Esophagus squamous epithelium (tissue), 5 donors: ENCODE results near the gene BIRC7. TPM values are rescaled to one million over a fixed set of nuclear protein-coding genes. Genes with fewer than 3 reads are reported as not detected.

Experiments used
- DNase-seq: peaks from one replicate; lab custom pipeline; 2025; lab: John Stamatoyannopoulos, UW
- H3K27ac ChIP-seq, 4 donors: fragments of 200-600 bp; sonication (generic); one replicate each; pipeline ENCODE4 v1.5.1; 2016 to 2019; ENCODE audit warnings: mild to moderate bottlenecking in 1 of 4
- H3K27me3 ChIP-seq, 4 donors: fragments of 200-600 bp; sonication (generic); 1 replicate in 3 of 4; 2 replicates in 1 of 4; pipeline versions ENCODE4 v1.5.1 to v1.6.0; 2017 to 2021; ENCODE audit warnings: antibody characterized with exemption in 1 of 4
- H3K36me3 ChIP-seq, 3 donors: fragments of 200-600 bp; sonication (generic); one replicate each; pipeline ENCODE4 v1.5.1; 2016 to 2019
- H3K4me1 ChIP-seq, 3 donors: fragments of 200-600 bp; sonication (generic); one replicate each; pipeline ENCODE4 v1.5.1; 2017 to 2019
- H3K4me3 ChIP-seq, 4 donors: fragments of 200-600 bp; sonication (generic); 1 replicate in 3 of 4; 2 replicates in 1 of 4; pipeline ENCODE4 v1.5.1; 2016 to 2019; ENCODE audit warnings: mild to moderate bottlenecking in 2 of 4, moderate library complexity in 1 of 4
- H3K9me3 ChIP-seq, 3 donors: fragments of 200-600 bp; sonication (generic); one replicate each; pipeline ENCODE4 v1.5.1; 2016 to 2019
- CTCF ChIP-seq, 6 experiments: fragments of 450-650 bp in 4 of 6; fragments of 200-600 bp in 2 of 6; sonication (generic) in 2 of 6; IDR thresholded peaks; one replicate each; pipeline ENCODE4 v1.5.1; 2016 to 2019; ENCODE audit warnings: antibody characterized with exemption in 6 of 6, mild to moderate bottlenecking in 4 of 6, moderate library complexity in 4 of 6
- POLR2A ChIP-seq, 4 donors: fragments of 450-650 bp; IDR thresholded peaks; one replicate each; pipeline ENCODE4 v1.6.1; 2017; ENCODE audit warnings: antibody characterized with exemption in 4 of 4, mild to moderate bottlenecking in 4 of 4, moderate library complexity in 3 of 4
- WGBS, 2 donors: methylation state at CpG; one replicate each; pipeline ENCODE4 v1.1.5; 2018; 5-methylcytosine and 5-hydroxymethylcytosine counted together
- intact Hi-C: fragments of 100-400 bp; cut with DNase I; formaldehyde crosslinking; loops from one replicate; pipeline ENCODE4 v1.15.0; 2022
- total RNA-seq, 4 donors: library from RNA; depleted of rRNA; stranded (reverse); fragments of >200 nt; gene quantifications; one replicate each; pipeline ENCODE4 v1.1.0, GENCODE V29; 2016
- donor health status: DM: yes; HTN: yes; CAD: no.

BIRC7 gene
- total RNA-seq, 4 donors from 2014 or later: 0.57 TPM; not detected in 3

- Histone ChIP-seq H3K9me3 (no peaks in the 10 kb centered on the region), H3K4me1 (peaks cover 3 to 44% (median 4%) of the 10 kb centered on the region in 3 donors), H3K27me3 (no peaks in the 10 kb centered on the region), H3K36me3 (peaks cover 17 to 100% (median 33%) of the 10 kb centered on the region in 3 donors), H3K27ac (peak overlapping the region in 1 of 4 donors; percentile 29), H3K4me3 (no peak overlapping the region)
- intact Hi-C loops: no loop called here
- TF ChIP-seq CTCF (IDR thresholded peaks at IDR 0.05): no peak
- TF ChIP-seq POLR2A (IDR thresholded peaks at IDR 0.05): no peak
- DNase-seq: no peak
- 14 to 60% methylated on average over 1 to 8 of the region's 11 CpGs for WGBS, 2 donors
These were observed 28.8 kb upstream of the BIRC7 start for GRCh38 chr20:63206878-63207277.

GRCh38 chr20:63208346-63208909 is 27.3 kb upstream of the BIRC7 start:
- H3K4me3 ChIP-seq: no peak overlapping the region
- H3K27me3 ChIP-seq: no peaks in the 10 kb centered on the region
- 69 to 84% methylated on average over 2 to 5 of the region's 6 CpGs for WGBS, 2 donors
- H3K4me1 ChIP-seq: peaks cover 7 to 59% (median 20%) of the 10 kb centered on the region in 3 donors
- no peak overlapping the region for H3K27ac ChIP-seq
- DNase-seq: no peak
- peaks cover 7 to 100% (median 22%) of the 10 kb centered on the region in 3 donors for H3K36me3 ChIP-seq
- no peaks in the 10 kb centered on the region for H3K9me3 ChIP-seq
- intact Hi-C loops: no loop called here
- TF ChIP-seq POLR2A (IDR thresholded peaks at IDR 0.05): no peak
- TF ChIP-seq CTCF (IDR thresholded peaks at IDR 0.05): no peak

DNA sequence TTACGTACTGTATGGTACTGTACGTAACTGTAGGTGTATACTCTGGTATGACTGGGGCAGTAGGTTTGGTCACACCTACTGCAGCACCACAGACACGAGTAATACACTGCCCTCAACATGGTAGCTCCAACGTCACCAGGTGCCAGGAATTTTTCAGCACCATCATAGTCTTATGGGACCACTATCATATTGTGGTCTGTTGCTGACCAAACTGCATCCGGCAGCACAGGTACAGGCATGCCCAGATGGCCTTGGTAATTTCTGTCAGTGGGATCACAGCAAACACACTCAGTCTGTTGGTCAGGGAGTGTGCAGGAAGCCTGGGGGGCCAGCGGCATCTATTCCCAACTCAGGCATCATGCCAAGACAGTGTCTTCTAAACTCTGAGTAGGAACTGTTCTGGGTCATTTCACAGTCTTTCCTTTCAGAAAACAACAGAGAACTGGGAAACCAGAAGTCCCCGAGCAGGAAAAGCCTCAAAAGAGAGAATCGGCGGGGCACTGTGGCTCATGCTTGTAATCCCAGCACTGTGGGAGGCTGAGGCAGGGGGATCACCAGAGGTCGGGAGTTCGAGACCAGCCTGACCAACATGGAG is 25.6 kb upstream of the BIRC7 start:
- no peak for DNase-seq
- intact Hi-C loops: no loop called here
- H3K4me1 ChIP-seq: peaks cover 18 to 76% (median 31%) of the 10 kb centered on the region in 3 donors
- 80 to 84% methylated on average over 6 to 11 of the region's 11 CpGs for whole genome bisulfite sequencing, 2 donors
- no peaks in the 10 kb centered on the region for H3K9me3 ChIP-seq
- H3K27me3 ChIP-seq: no peaks in the 10 kb centered on the region
- TF ChIP-seq POLR2A (IDR thresholded peaks at IDR 0.05) (no peak), CTCF (IDR thresholded peaks at IDR 0.05) (no peak)
- no peak overlapping the region for H3K27ac ChIP-seq
- H3K36me3 ChIP-seq: peaks cover 0 to 97% (median 9%) of the 10 kb centered on the region in 3 donors
- H3K4me3 ChIP-seq: no peak overlapping the region

- peaks cover 27 to 74% (median 34%) of the 10 kb centered on the region in 3 donors for H3K4me1 ChIP-seq
- H3K36me3 ChIP-seq: peaks cover 0 to 74% (median 9%) of the 10 kb centered on the region in 3 donors
- no peak overlapping the region for H3K27ac ChIP-seq
- H3K4me3 ChIP-seq: no peak overlapping the region
- H3K27me3 ChIP-seq: no peaks in the 10 kb centered on the region
- WGBS, 2 donors: 71 to 72% methylated on average over 5 of the region's 5 CpGs
- H3K9me3 ChIP-seq: no peaks in the 10 kb centered on the region
- TF ChIP-seq POLR2A (IDR thresholded peaks at IDR 0.05): no peak
- no peak for TF ChIP-seq CTCF (IDR thresholded peaks at IDR 0.05)
- no peak for DNase-seq
- intact Hi-C loops: no loop called here
These were observed 23.3 kb upstream of the BIRC7 start for GRCh38 chr20:63212393-63212730.

DNA sequence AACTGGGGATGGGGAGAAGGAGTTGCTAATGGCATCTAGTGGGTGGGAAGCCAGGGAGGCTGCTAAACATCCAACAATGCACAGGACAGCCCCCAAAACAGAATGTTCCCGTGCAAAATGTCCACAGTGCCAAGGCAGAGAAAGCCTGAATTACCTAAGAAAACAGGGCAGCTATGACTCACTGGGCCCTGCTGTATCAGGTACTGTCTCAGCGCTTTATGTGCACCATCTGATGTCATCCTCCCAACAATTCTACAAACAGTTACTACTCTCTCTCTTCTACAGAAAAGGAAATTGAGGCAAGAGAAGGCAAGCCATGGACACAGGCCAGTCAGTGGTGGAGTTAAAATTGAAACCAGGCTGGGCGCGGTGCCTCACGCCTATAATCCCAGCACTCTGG is 22.9 kb upstream of the BIRC7 start:
- 50 to 60% methylated on average over 5 of the region's 5 CpGs for WGBS, 2 donors
- Histone ChIP-seq H3K4me1 (peaks cover 27 to 71% (median 34%) of the 10 kb centered on the region in 3 donors), H3K36me3 (peaks cover 0 to 70% (median 9%) of the 10 kb centered on the region in 3 donors), H3K9me3 (no peaks in the 10 kb centered on the region), H3K4me3 (no peak overlapping the region), H3K27me3 (no peaks in the 10 kb centered on the region), H3K27ac (no peak overlapping the region)
- DNase-seq: no peak
- intact Hi-C loops: no loop called here
- TF ChIP-seq POLR2A (IDR thresholded peaks at IDR 0.05) (no peak), CTCF (IDR thresholded peaks at IDR 0.05) (no peak)
